DND-41 (cell line): Measurements from ENCODE around the gene SLC39A9.

Source experiments
- CTCF ChIP-seq: IDR thresholded peaks from 2 replicates; pipeline ENCODE4 v1.5.1; 2012; ENCODE audit warnings: borderline replicate concordance, low read length, moderate library complexity, mild to moderate bottlenecking; ENCODE audit not compliant: poor library complexity, severe bottlenecking; ENCODE audit errors: extremely low read depth
- EZH2 ChIP-seq: IDR thresholded peaks from 3 replicates; pipeline ENCODE4 v1.6.1; 2012; ENCODE audit warnings: borderline replicate concordance, low read depth, mild to moderate bottlenecking, moderate library complexity, low read length, inconsistent platforms; ENCODE audit not compliant: severe bottlenecking

- TF ChIP-seq CTCF = no peak
- no peak for TF ChIP-seq EZH2
Observed at GRCh38 chr14:69493038-69493437, 94.5 kb downstream of the SLC39A9 start.
